IPS-18a (cell line): ENCODE data around the gene NEGR1.

Experiments used
- H3K27ac ChIP-seq: one replicate; pipeline ENCODE4 v1.5.1; 2013; ENCODE audit warnings: low read length
- H3K27me3 ChIP-seq: one replicate; pipeline ENCODE4 v1.6.1; 2013; ENCODE audit warnings: mild to moderate bottlenecking, low read length; ENCODE audit not compliant: control insufficient read depth, insufficient read depth
- H3K36me3 ChIP-seq: one replicate; pipeline ENCODE4 v1.6.1; 2013; ENCODE audit warnings: low read depth, low read length; ENCODE audit not compliant: control insufficient read depth
- H3K4me1 ChIP-seq: one replicate; pipeline ENCODE4 v1.6.1; 2013; ENCODE audit warnings: low read depth, low read length; ENCODE audit not compliant: control insufficient read depth
- H3K4me3 ChIP-seq: one replicate; pipeline ENCODE4 v1.5.1; 2013; ENCODE audit warnings: low read length
- H3K9ac ChIP-seq: one replicate; pipeline ENCODE4 v1.6.1; 2013; ENCODE audit warnings: mild to moderate bottlenecking, low read length, moderate library complexity
- H3K9me3 ChIP-seq: one replicate; pipeline ENCODE4 v1.6.1; 2013; ENCODE audit warnings: low read depth, low read length; ENCODE audit not compliant: control insufficient read depth

Gene NEGR1

DNA sequence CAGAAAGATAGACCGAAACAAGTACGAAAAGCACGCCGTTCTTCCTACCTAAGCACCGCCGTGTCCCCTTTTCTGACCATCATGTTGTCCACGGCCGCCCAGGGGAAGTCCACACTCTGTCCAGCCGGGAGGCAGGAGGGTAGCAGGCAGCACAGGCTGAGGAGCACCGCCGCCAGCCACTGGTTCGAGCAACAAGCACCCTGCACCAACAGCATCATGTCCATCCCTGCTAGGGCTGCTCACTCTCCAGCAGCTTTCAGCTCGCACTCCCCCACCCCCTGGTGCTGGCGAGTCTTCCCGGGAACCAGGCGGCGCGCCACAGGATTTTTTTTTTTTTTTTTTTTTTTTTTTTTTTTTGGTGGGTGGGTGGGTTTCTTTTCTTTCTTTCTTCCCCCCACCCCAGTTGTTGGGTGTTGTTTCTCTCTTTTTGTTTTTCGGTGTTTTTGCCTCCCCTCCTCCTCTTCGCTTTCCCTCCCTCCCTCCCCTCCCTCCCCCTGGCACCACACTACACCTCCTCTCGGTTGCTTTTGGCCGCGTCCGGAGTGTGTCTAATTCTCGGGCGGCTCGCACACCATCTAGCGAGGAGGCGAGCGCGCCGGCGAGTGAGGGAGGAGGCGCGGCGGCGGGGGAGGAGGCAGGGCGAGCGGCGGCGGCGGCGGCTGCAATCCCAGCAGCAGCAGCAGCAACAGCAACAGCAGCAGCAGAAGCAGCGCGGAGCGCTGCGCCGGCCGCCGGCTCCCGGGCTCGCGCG, at the start of gene NEGR1:
Gene NEGR1 (minus strand): TSS at position 269 of the 751 bp plus-strand sequence.
- H3K27me3 ChIP-seq: peaks cover 34% of the 10 kb centered on the region
- H3K27ac ChIP-seq: peak within 1 kb of the TSS; percentile 30
- peaks cover 15% of the 10 kb centered on the region for H3K4me1 ChIP-seq
- H3K9me3 ChIP-seq: no peaks in the 10 kb centered on the region
- H3K9ac ChIP-seq: peak within 1 kb of the TSS; percentile 87
- no peaks in the 10 kb centered on the region for H3K36me3 ChIP-seq
- peak within 1 kb of the TSS; percentile 96 for H3K4me3 ChIP-seq

DNA sequence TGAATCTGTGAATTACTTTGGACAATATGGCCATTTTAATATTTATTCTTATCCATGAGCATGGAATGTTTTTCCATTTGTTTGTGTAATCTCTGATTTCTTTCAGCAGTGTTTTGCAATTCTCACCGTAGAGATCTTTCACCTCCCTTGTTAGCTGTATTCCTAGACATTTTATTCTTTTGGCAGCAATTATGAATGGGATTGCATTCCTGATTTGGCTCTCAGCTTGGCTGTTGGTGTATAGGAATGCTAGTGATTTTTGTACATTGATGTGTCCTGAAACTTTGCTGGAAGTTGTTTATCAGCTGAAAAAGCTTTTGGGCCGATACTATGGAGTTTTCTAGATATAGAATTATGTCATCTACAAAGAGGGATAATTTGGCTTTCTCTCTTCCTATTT, 44.2 kb upstream of the NEGR1 start:
- no peaks in the 10 kb centered on the region for H3K9me3 ChIP-seq
- H3K36me3 ChIP-seq: no peaks in the 10 kb centered on the region
- no peak overlapping the region for H3K9ac ChIP-seq
- no peak overlapping the region for H3K4me3 ChIP-seq
- H3K27ac ChIP-seq: no peak overlapping the region
- H3K27me3 ChIP-seq: no peaks in the 10 kb centered on the region
- no peaks in the 10 kb centered on the region for H3K4me1 ChIP-seq

DNA sequence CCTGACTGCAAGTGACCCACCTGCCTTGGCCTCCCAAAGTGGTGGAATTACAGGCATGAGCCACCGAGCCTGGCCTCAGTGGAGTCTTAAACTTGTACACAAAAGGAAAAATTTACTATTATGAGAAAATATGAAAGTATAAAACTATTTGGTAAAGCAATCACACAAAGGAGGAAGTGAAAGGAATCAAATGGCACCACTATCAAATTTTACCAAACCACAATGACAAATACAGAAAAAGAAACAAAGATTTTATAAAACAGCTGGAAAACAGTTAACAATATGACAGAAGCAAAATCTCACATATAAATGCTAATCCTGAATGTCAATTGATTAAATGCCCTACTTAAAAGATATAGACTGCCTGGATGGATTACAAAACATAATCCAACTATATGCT, 42.1 kb upstream of the NEGR1 start:
- H3K9me3 ChIP-seq: no peaks in the 10 kb centered on the region
- H3K27me3 ChIP-seq: no peaks in the 10 kb centered on the region
- no peak overlapping the region for H3K4me3 ChIP-seq
- H3K9ac ChIP-seq: no peak overlapping the region
- no peaks in the 10 kb centered on the region for H3K36me3 ChIP-seq
- H3K4me1 ChIP-seq: no peaks in the 10 kb centered on the region
- H3K27ac ChIP-seq: no peak overlapping the region

DNA sequence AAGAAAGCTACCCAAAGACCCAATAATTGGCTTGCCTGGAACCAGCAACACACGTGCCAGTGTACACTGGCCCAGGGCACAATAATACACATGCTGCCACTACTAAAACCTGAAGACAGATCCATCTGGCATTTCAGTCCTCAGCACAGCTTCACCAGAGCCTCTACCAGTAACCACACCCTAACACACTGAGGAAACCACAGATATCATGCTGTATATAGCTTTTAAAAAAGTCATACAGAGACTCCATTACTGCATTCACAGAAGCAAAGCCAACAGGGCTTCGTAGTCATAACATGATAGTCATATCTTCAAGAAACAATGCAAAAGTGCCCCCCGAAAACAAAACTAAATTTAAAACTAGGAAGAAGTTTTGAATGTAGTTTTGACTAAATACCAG, 40.6 kb upstream of the NEGR1 start:
- no peaks in the 10 kb centered on the region for H3K27me3 ChIP-seq
- H3K9me3 ChIP-seq: no peaks in the 10 kb centered on the region
- no peaks in the 10 kb centered on the region for H3K4me1 ChIP-seq
- H3K27ac ChIP-seq: no peak overlapping the region
- H3K4me3 ChIP-seq: no peak overlapping the region
- no peak overlapping the region for H3K9ac ChIP-seq
- no peaks in the 10 kb centered on the region for H3K36me3 ChIP-seq

DNA sequence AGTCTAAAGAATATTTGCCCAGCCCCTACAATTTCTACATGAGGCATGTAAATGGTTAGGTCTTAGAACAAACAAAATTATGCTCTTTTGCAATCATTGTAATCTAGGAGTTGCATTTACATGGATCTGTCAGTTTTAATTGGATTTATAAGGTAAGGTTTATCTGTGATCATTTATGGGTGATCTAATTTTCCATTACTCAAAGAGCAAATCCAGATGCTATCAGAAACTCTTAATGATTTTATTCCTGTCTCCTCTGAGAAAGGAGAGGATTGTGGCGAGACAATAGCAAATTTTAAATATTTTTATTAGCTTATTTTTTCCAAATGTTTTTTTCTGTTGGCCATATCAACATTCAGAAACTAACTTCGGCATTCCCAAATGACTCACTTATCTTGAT, 14.2 kb upstream of the NEGR1 start:
- no peak overlapping the region for H3K4me3 ChIP-seq
- H3K36me3 ChIP-seq: no peaks in the 10 kb centered on the region
- H3K4me1 ChIP-seq: no peaks in the 10 kb centered on the region
- no peaks in the 10 kb centered on the region for H3K9me3 ChIP-seq
- H3K9ac ChIP-seq: no peak overlapping the region
- H3K27ac ChIP-seq: no peak overlapping the region
- H3K27me3 ChIP-seq: no peaks in the 10 kb centered on the region

DNA sequence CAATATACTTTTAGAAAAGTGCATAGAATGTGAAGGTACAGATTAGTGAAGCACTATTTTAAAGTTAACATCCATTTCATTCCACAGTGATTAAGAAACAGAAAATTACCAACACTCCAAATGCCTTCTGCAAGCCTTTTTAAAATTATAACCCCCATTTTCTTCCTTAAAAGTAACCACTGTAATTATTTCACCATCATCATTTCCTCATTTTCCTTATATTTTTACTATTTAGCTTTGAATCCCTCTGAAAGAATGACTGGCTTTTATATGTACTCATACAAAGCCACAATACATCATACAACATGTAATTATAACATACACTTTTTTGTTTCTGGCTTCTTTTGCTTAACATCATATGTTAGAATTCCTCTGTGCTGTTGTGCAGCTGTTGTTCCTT, 6.5 kb upstream of the NEGR1 start:
- H3K36me3 ChIP-seq: no peaks in the 10 kb centered on the region
- H3K4me3 ChIP-seq: no peak overlapping the region
- H3K27me3 ChIP-seq: peaks cover 19% of the 10 kb centered on the region
- H3K9ac ChIP-seq: no peak overlapping the region
- H3K9me3 ChIP-seq: no peaks in the 10 kb centered on the region
- peaks cover 15% of the 10 kb centered on the region for H3K4me1 ChIP-seq
- H3K27ac ChIP-seq: no peak overlapping the region

DNA sequence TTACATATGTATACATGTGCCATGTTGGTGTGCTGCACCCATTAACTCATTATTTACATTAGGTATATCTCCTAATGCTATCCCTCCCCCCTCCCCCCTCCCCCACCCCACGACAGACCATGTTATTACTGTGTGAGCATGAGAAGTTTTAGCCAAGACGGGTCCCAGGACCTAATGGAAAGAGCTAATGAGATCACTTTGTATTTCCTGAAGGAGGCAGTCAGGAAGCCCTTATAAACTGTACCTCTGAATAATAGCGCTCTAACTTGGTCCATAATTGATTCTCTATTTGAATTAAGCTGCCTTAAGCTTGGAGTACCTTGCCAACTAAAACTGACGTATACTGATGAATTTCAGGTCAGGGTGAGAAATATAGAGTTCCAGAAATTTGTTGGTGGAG, 4.1 kb upstream of the NEGR1 start:
- H3K4me3 ChIP-seq: no peak overlapping the region
- H3K4me1 ChIP-seq: peaks cover 15% of the 10 kb centered on the region
- H3K9ac ChIP-seq: no peak overlapping the region
- no peaks in the 10 kb centered on the region for H3K9me3 ChIP-seq
- H3K27ac ChIP-seq: no peak overlapping the region
- peaks cover 26% of the 10 kb centered on the region for H3K27me3 ChIP-seq
- no peaks in the 10 kb centered on the region for H3K36me3 ChIP-seq

DNA sequence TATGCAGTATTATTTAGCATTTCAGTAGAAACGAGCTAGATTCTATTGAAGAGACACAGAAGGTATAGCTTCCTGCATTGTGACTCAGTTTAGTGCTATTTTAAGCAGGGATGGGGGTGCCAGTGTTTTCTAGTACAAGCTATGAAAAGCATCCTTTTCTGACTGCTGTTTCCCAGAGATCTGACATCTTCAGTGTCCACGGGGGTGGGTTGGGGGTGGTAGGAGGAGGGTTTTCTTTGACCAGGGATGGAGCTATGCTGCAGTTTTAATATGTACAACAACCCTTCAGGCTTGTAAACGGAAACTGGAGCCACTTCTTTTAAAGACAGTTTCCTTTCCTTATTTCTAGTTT, 2.7 kb upstream of the NEGR1 start:
- Histone ChIP-seq H3K9ac (peak overlapping the region; percentile 87), H3K9me3 (no peaks in the 10 kb centered on the region), H3K27ac (no peak overlapping the region), H3K36me3 (no peaks in the 10 kb centered on the region), H3K4me1 (peaks cover 15% of the 10 kb centered on the region), H3K4me3 (peak overlapping the region; percentile 96), H3K27me3 (peaks cover 34% of the 10 kb centered on the region)

DNA sequence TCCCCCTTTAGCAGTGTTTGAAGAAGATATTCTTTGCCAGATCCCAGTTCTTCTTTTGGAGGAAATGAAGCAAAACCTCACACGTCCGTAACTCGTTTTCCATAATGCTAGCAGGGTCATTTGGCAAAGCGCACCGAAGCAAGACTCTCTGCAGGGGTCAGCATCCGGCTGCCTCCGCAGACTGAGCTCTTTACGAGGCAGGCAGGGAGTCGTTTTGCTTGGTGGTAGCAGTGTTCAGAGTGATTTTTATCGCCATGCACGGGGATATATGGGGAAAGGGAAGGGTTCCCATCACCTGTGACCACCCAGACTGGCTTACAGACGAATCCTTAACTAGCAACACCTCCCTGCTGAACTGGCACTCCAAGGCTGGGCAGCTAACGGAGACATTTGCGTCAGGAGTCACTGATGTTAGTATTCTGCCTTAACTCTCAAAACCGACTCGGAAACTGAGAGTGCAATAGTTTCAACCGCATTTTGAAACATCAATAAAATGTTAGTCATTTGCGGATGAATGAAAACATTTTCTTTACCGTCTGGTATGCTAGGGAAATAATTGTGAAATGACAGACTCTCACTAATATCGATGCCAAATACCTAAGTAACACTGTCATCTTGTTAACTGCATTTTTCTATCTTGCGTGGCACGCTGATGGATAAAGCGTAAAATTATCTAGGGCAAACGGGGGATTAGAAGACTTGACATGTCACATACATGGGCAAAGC, 2.2 kb upstream of the NEGR1 start:
- Histone ChIP-seq H3K27me3 (peaks cover 34% of the 10 kb centered on the region), H3K36me3 (no peaks in the 10 kb centered on the region), H3K9me3 (no peaks in the 10 kb centered on the region), H3K27ac (no peak overlapping the region), H3K4me3 (peak overlapping the region; percentile 96), H3K9ac (peak overlapping the region; percentile 87), H3K4me1 (peaks cover 15% of the 10 kb centered on the region)

DNA sequence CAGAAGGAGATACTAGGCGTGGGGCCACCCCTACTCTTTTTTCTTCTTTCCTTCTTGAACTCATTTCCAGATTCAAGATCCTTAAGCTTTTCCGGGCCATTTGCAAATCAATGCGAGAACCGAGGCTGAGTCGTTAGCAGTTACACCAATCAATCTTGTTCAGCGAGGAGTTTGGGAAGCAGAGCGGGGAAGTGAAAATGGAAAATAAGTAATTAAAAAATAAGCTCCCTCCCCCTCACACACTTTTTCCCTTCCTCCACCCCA, 1.7 kb upstream of the NEGR1 start:
- peaks cover 34% of the 10 kb centered on the region for H3K27me3 ChIP-seq
- no peaks in the 10 kb centered on the region for H3K9me3 ChIP-seq
- peak overlapping the region; percentile 87 for H3K9ac ChIP-seq
- no peaks in the 10 kb centered on the region for H3K36me3 ChIP-seq
- H3K4me1 ChIP-seq: peaks cover 15% of the 10 kb centered on the region
- H3K4me3 ChIP-seq: peak overlapping the region; percentile 96
- H3K27ac ChIP-seq: peak overlapping the region; percentile 52

DNA sequence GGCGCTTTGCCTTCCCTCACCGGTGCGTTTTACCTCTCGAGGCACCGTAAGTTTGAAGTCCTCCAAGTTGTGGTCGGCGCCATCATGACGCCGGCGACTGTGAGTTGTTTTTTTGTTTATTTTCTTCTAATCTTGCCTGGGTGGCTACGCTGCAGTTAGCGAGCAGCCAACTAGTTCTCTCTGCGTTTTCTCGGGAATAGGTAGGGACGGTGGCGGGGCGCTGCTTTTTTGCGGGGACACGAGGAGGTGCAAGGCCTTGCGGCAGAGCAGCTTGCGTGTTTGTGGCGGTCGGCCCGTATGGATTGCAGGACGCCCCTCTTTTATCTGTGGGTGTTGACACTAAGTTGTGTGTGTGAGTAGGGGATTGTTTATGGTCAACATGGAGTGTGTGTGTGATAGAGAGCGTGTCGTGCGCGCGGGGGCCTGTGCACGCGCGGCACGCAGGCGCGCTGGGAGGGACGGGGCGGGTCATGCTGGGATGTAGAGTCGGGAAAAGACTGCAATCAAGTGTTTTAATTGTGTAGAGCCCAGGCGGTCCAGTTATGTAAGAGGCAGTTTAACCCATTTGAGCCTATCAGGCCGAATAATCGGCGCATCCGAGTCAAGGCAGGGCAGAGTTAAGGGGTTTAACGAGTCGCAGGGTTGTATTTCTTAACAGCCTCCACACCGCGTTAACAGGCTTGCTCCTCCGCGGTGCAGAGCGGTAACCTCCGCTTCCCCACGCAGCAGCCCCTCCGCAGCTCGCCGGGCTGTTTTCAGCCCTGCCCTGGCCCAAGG, 1.2 kb upstream of the NEGR1 start:
- peaks cover 34% of the 10 kb centered on the region for H3K27me3 ChIP-seq
- H3K4me1 ChIP-seq: peaks cover 15% of the 10 kb centered on the region
- H3K9ac ChIP-seq: peak overlapping the region; percentile 87
- no peaks in the 10 kb centered on the region for H3K36me3 ChIP-seq
- H3K9me3 ChIP-seq: no peaks in the 10 kb centered on the region
- peak overlapping the region; percentile 96 for H3K4me3 ChIP-seq
- H3K27ac ChIP-seq: peak overlapping the region; percentile 52
